HG03097 (cell line): ENCODE results near the gene C1orf174.

Source experiments
- ATAC-seq: cut with Tn5 transposase; IDR thresholded peaks from one replicate; pipeline ENCODE4 v1.9.1; 2021; ENCODE audit not compliant: unreplicated experiment, low FRiP score

C1orf174 gene

DNA sequence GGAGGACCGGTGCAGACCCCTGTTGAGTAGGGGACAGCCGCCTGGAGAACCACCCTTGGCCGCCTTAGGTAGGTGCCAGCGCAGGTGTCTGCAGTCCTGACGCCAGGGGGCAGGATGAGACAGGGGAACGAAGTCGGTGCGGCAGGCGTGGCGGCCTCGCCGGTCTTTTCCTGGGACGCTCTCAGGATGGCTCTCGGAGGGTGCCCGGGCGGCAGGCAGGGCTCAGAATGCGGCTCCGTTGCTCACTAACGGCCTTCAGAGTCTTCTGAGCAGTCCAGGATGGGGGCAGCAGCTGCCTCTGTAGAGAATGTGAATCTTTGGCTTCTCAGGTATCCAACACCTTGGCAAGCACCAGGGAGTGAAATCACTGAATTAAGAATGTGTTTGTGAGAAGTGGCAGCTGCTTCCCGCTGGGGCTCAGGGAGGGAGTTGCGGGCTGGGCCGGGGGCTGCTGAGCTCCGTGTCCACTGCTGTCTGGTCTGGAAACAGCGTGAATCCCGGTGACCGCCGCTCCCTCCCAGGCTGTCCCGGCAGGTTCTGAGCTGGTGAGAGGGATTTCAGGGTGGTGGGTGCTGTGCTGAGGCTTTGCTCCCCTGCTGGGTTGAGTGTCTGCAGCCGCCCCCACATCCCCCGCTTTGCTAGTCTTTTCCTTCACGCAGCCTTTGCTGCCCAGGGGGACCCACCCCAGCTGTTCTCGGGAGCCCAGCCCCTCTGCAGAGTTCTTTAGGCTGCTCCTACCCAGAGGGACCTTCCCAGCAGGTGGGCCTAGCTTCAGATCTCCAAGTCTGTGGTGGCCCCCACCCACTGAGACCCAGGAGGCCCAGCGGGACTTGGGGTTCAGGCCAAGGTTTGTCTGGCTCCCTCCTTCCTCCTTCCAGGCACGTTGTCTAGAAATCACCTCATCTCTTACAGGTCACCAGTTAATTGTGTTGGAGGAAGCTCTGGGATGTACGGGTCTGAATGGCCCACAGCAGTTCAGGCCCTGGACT is 11.1 kb upstream of the C1orf174 start:
- ATAC-seq = no peak

DNA sequence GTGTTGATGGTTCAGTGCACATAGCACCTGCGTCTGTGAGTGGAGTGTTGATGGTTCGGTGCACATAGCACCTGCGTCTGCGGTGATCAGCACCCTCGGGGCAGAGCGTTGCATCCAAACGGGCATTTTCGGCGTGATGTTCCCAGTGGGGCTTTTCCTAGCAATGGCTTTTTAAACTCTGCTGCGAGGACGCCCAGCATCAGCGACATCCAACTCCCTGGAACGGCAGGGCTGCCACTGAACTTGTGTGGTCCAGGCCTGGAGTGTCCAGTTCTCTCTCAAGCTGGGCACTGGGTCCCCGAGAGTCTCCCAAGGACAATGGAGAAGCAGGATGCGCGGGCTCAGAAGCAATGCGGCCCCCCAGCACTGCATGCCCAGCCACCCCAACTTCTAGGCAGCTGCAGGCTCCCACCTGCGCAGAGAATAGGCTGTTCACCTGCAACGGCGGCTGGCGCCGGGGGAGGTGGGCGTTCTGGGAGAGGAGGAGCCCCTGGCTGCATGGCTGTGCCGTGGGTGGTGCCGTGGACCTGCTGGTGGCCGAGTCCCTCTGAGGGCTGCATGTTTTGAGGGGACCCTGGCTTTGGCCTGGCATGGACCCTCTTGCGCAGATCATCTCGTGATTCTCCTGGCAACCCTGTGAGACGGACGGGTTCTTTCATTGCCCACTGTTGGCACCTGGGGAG is 10.1 kb upstream of the C1orf174 start:
- no peak for ATAC-seq

DNA sequence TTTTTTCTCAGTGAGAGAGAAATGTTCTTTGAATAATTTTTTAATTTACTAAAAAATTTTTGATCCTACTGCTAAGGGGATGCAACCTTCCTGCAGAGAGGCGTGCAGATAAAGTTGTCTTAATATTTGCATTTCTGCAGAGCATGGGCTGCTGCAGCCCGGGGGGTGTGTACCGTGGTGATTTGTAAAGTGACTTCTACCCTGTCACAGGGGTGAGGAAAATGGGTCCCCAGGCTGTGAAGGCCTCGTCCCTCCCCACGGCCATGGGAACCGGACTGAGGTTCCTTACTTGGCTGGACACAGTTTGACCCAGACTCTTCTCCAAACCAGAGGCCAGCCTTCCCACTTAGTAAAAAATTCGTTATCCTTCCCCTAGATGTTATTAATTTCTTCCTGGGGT is 9.5 kb upstream of the C1orf174 start:
- no peak for ATAC-seq

DNA sequence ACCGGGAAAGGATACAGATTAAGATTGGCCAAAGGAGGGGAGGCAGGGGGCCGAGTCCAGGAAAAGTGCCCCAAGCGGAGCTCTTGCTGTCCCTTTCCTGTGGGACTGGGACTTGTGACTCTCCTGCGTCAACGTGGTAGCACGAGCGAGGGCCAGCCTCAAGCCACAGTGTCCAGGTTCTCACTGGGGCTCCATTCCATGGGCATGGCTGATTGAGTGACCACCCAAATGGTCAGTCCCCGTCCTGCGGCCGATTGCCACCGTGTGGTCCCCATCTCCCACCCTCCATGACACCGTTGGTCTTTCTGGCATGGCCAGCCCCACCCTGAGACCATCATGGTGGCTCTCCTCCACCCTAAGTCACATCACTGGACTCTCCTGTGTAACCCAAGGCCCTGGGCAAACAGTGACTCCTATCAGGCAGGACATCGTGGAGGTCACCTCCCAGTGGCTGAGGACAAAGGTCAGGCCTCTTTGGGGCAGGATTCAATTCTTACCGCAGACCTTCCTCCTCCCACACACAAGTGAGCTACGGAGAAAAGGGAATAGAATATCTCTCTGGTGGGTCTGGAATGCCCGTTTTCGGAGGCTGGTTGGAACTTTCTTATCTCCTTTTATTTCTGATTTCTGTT is 8.9 kb upstream of the C1orf174 start:
- ATAC-seq = no peak

DNA sequence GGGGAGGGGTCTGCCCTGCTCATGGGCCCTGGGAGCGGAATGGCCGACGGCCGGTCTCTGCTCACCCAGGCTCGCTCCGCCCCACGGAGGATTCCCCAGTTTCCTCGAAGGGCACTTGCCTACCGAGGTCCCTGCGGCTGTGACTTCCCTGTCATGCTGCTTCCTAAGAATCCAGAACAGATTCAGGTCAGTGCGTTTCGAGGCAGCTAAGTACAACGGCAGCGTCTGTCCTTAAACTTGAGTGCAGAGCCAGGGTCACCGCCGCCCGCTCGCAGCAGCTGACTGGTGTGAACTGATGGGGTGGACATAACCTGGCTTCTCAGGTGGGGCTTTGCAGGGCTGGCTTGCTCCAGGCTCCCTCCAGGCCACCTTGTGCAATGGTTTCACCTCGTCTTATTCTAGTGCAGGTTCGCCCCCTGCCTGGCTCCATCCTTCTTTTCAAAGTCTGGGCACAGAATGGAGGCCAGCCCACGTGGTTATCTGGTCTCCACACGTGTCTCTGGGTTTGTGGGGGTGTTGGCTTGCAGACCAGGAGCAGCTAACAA is 7.6 kb upstream of the C1orf174 start:
- ATAC-seq = no peak

DNA sequence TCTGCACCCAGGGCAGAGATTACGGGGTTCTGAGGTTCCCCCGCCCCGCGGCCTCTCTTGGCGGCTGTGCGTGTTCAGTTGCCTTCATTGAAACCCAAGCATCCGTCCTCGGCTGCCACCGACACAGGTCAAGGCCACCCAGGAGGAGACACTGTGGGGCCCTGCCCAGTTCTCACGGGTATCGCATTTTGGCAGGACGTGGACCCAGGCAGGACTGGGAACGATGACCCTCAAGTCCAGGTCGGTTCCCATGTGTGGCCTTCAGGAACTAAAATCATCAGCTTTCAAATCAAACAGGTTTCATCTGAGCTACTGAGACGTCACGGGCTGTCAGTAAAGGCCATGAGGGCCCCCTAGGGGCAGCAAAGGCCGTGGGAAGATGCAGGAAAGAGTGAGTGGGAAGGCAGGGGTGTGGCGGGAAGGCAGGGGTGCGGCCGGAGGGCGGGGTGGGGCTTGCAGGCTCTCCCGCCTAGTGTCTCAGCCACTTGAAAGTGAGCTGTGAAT is 7.0 kb upstream of the C1orf174 start:
- ATAC-seq = no peak

DNA sequence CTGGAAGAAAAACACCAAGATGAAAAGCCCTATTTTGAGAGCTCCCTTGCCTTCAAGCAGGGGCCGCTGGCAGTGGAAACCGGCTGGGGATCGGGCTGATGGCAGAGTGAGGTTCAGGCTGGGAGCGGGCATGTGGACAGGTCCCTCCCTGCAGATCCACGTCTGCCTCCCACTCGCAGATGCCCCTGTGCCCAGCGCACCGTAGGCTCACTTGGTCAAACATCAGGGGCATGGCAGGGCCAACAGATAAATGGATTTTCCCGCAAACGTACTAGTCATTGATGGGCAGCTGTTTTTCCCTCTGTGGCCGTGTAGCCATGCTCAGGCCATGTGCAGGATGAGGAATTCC is 6.6 kb upstream of the C1orf174 start:
- ATAC-seq = no peak

DNA sequence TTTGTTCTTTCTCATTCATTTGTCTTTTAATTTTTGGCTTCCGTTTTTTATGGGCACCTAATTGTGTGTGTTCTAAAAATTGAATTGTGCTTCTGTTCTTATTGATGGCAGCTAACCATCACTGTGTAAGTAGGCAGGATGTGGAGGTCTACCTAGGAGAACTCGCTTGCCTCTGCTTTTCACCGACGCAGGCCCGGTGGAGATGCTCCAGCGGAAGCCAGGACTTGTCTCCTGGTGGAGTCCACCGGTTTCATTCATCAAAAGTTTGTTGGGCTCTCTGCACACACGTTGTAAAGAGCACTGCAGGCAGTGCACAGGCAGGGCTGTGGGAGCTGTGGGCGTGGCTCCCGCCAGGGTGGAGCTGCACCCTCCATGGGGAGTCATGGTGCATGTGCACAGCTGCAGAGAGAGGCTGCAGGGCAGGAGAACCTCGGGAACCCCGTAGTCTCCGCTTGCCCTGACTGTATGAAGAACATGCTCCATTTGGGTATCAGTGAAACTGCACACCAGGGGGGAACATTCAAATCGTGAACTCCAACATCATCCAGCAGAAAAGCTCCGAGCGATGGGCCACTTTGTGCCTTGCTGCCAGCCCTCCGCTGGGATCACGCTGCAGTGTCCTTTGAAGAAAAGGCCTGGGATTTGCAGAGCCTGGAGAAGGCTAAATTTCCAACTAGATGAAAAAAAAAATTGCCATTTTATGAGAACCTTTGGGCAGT is 6.0 kb upstream of the C1orf174 start:
- ATAC-seq = no peak

DNA sequence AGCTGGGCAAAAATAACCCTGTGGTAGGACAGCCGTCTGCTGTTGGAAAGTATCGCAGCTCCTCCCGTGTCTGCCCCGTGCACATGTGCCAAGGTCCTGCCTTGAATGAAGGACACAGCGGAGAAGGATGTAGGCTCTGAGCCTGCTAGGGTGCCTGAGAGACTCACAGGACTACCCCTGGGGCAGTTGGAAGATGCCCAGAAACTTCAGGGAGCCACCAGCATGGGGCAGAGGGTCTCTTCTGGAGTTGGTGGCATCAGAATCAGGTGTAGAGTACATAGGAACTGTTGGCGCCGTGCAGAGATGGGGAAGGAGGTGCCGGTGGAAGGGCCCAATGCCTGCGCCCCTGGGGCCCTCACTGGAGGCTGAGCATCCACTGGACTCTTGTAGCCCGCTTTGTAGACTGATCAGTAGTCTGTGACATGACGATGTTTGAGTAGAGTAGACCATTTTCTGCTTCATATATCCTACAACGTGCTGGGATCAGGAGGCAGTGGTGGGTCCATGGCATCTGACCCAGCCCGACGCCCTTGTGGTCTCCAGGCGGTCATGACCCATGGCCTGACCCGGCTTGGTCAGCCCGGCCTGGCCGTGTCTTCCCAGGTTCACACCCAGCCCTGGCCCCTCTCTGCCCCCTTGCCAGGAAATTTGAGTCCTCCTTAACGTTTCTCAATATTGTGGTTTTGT is 5.3 kb upstream of the C1orf174 start:
- no peak for ATAC-seq

DNA sequence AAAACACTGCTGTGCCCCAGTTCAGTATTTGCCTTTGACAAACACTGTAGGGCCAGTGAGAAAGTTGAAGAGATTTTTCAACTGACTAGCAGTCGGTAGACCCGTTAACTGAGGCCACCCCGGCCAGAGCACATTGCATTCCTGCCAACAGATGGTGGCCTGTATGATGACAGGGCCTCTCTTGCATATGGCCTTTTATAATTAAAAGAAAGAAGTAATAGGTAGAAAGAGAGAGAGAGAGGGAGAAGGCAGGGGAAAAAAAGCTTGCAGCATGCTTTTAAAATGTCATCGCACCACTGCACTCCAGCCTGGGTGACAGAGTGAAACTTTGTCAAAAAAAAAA is 4.7 kb upstream of the C1orf174 start:
- no peak for ATAC-seq

DNA sequence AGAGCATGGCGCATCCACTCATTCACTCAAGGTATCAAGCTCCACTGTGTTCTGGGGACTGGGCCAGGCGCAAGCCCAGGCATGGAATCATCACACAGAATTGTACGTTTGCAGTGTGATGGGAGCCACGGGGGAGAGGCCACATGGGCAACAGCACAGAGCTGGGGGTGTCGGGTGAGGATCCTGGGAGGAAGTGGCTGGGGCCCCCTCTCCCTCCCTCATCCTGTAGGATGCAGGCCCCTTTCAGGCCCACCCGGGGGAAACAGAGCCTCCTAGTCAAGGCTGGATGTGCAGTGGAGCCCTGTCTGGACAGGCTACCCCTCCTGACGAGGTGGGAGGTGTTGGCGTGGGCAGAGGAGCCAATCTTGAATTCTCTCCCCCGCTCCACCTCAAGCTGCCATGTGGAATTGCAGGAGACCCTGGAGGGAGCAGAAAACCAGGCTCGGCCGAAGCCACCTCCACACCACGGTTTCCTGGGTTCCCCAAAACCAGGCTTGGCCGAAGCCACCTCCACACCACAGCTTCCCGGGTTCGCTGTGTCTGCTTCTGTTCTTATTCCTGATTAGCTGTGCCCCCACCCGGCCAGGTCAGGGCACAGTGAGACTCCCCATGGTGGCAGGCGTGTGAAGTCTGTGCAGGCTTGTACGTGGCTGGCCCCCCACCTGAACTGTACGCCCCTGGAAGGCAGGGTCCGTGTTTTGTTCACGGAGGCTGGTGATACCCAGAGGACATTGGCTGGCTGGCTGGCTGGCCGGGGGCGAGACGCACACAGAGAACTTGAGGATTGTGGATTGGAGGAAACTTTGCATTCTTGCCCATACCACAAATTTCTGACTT is 4.2 kb upstream of the C1orf174 start:
- no peak for ATAC-seq

DNA sequence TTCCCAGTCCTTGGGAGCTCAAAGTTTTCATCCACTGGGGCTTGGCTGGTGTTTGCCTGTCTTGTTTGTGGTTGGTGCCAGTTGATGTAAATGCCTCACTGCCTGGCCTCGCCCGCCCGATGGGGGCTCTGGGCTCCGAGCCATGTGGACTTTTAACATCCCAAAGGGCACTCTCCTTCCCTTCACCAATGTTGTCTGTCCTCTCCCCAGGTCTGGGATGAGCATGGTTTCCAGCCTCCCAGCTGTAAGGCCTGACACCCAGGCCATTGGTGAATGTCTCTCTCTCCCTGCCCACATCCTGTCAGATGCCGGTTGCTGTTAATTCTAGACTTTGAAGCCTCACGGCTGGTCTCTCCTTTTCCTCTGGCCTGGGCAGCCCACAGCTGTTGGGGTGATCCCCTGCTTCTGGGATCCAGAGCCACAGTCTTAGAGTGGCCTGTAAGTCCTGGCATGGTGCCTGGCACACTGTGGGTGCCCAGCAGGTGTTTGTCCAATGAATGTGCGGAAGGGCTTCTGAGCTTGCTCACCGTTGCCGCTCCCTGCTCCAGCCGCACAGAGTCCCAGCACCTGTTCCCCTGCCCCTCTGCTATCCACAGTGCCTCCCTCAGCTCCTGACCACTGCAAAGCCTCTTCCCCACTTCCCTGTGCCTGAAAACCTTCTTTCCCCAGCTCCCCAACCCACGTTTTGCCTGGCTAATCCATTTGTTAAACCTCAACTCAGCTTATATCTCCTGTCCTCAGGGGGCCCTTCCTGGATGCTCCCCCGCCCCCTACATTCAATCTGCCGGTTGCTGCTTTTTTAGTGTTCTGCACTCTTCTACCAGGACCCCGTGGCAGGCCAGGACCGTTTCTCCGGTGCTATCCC is 3.3 kb upstream of the C1orf174 start:
- no peak for ATAC-seq

DNA sequence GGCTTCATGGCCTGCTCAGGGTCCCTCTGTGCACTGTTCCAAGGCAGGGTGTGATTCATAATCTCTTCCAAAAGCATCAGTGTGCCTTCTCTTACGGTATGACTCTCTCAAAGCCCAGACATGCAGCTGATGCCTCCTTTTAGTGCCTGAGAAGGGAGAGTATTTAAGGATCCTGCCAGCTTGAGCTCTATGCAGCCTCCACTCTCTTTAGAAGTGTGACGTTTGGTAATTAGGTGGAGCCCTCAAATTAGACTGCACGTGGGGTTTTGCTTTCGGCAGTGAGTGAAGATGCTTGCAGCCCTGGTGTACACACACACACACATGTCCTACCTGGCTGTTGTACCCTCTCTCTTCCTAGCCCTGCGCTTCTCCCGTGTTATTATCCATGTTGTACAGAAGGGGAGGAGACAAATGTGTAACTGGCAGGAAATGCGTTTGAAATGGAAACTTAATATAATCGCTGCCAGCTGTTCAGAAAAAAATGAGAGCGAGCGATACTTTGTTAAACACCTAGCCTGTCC is 2.6 kb upstream of the C1orf174 start:
- ATAC-seq = no peak

DNA sequence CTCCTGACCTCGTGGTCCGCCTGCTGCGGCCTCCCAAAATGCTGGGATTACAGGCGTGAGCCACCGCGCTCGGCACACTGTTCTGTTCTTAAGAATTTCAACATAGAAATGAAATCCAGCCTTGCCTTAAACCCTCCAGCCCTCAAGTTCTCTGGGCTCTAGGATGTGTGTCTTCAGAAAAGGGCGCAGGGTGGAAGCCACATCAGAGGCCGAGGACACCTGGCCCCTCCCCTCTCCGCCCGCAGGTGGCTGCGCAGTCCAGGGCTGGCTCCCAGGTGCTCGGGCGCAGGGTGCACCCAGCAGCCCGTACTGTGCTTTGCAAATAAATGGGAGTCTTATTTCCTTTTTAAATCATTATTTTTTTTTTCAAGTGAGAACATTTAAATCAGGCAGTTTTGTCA is 2.0 kb upstream of the C1orf174 start:
- ATAC-seq = no peak

DNA sequence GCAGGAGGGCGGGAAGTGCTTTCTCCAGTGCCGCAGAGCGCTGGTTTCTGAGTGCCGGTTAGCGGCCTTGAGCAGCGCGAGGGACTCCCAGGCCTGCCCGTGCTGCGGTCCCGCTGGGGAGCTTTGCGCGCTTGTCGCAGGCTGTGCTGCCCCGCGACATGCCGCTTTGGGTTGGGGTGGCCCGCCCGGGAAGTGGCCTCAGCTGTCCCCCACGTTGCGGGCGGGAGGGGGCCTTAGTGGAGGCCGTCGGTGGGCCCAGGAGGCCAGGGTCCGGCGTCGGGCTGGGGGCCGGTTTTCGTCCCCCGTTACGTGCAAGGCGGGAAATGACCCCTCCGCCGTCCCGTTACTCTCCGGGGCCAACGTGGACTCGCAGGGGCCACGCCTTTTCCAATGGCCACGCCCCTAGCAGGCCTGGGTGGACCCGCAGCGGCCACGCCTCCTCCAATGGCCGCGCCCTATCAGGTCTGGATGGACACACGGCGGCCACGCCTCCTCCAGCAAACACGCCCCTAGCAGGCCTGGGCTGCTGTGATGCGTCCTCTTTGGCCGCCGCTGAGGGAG is 977 bp upstream of the C1orf174 start:
- peak; percentile 37 for ATAC-seq

DNA sequence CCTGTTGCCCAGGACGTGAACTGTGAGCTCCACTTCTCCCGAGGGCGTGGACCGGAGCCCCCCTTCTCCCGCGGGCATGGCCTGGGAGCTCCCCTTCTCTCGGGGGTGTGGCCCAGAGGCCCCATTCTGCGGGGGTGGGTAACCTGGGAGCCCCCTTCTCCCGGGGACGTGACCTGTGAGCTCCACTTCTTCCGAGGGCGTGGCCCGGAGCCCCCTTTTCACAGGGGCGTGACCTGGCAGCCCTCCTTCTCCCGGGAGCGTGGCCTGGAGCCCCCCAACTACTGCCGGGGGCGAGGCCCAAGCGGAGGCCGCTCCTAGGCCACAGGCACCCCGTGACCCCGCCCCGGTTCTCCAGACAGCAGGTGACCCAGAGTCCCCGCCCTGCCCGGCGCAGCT is 320 bp downstream of the C1orf174 start:
- ATAC-seq = no peak

DNA sequence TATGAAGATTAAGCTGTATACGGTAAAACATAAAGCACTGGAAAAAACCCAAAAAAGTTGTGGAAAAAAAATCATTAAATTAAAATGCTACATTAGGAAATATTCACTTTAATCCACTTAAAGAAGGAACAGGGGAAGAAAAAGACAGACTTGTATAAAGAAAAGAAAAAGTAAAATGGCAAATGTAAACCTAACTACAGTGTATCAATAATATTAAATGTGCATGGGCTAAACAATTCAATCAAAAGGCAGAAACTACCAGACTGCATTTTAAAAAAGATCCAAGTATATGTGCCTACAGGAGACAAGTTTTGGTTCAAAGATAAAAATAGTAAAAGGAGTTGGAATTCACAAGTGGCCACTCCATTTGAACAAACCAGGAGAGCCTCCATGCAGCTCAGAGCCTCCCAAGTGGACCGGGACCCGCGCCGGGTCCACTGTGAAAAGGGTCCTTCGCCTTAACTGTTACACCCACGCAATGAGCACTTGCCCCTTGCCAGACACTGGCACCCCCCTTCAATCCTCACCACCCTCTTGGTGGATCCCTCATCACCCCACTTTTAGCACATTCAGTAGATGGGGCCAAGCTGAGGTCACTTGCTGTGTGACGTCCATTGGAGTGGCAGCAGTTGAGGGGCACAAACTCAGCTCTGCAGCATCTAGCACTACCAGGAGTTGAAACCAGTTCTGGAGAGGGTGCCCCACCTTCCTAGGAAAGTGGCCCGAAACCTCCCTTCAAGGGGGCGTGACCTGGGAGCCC is 898 bp downstream of the C1orf174 start:
- ATAC-seq = no peak
